DND-41 (cell line): ENCODE measurements around the gene ZBED2.
A peak's percentile ranks its signal among the peaks of the same experiment; 100 is the strongest.

Experiments
- ATAC-seq: fragments of 200-7000 bp; cut with Tn5 transposase; 3 replicates; pipeline ENCODE4 v1.9.1; 2021; ENCODE audit warnings: low read depth; ENCODE audit not compliant: insufficient read depth
- DNase-seq: peaks from one replicate; pipeline ENCODE4 v3.0.0-alpha.2; 2020
- H2AFZ ChIP-seq: 2 replicates; pipeline ENCODE4 v1.6.0; 2012; ENCODE audit warnings: low read depth, low read length
- H3K27ac ChIP-seq: 2 replicates; pipeline ENCODE4 v1.5.1; 2012; ENCODE audit warnings: low read length, inconsistent platforms
- H3K27me3 ChIP-seq: fragments of 200-600 bp; sonication (generic); 2 replicates; pipeline ENCODE4 v1.6.0; 2012; ENCODE audit warnings: low read length, mild to moderate bottlenecking, inconsistent platforms; ENCODE audit not compliant: insufficient read depth, poor library complexity
- H3K36me3 ChIP-seq: 2 replicates; pipeline ENCODE4 v1.5.1; 2012; ENCODE audit warnings: low read length, inconsistent platforms; ENCODE audit not compliant: insufficient read depth
- H3K4me1 ChIP-seq: 2 replicates; pipeline ENCODE4 v1.5.1; 2012; ENCODE audit warnings: mild to moderate bottlenecking, low read length; ENCODE audit not compliant: insufficient read depth
- H3K4me2 ChIP-seq: 2 replicates; pipeline ENCODE4 v1.6.0; 2012; ENCODE audit warnings: mild to moderate bottlenecking, moderate library complexity, low read length, inconsistent platforms; ENCODE audit not compliant: insufficient read depth
- H3K4me3 ChIP-seq, 2 experiments: fragments of 200-600 bp in 1 of 2; shearing (Covaris generic) in 1 of 2; 2 replicates each; pipeline ENCODE4 v1.5.1; 2012 to 2016; ENCODE audit warnings: inconsistent platforms in 2 of 2, low read length in 2 of 2, mild to moderate bottlenecking in 2 of 2, low read depth in 1 of 2, moderate library complexity in 1 of 2
- H3K79me2 ChIP-seq: 2 replicates; pipeline ENCODE4 v1.6.0; 2012; ENCODE audit warnings: low read length, inconsistent platforms; ENCODE audit not compliant: insufficient read depth
- H3K9ac ChIP-seq: 2 replicates; pipeline ENCODE4 v1.6.0; 2012; ENCODE audit warnings: low read depth, mild to moderate bottlenecking, inconsistent platforms, low read length, moderate library complexity
- H3K9me3 ChIP-seq: 2 replicates; pipeline ENCODE4 v1.5.1; 2012; ENCODE audit warnings: low read length, moderate library complexity, mild to moderate bottlenecking, inconsistent platforms; ENCODE audit not compliant: insufficient read depth, severe bottlenecking
- H4K20me1 ChIP-seq: 2 replicates; pipeline ENCODE4 v1.6.0; 2012; ENCODE audit warnings: low read length; ENCODE audit not compliant: insufficient read depth
- CTCF ChIP-seq: IDR thresholded peaks from 2 replicates; pipeline ENCODE4 v1.5.1; 2012; ENCODE audit warnings: borderline replicate concordance, low read length, moderate library complexity, mild to moderate bottlenecking; ENCODE audit not compliant: poor library complexity, severe bottlenecking; ENCODE audit errors: extremely low read depth
- EZH2 ChIP-seq: IDR thresholded peaks from 3 replicates; pipeline ENCODE4 v1.6.1; 2012; ENCODE audit warnings: borderline replicate concordance, low read depth, mild to moderate bottlenecking, moderate library complexity, low read length, inconsistent platforms; ENCODE audit not compliant: severe bottlenecking

The ZBED2 gene

GRCh38 chr3:111548756-111549155, 46.4 kb downstream of the ZBED2 start:
- TF ChIP-seq CTCF (no peak), EZH2 (no peak)
- no peak for DNase-seq
- peaks cover 76% of the 10 kb centered on the region for H3K36me3 ChIP-seq
- H3K79me2 ChIP-seq: peaks cover 94% of the 10 kb centered on the region
- peaks cover 80% of the 10 kb centered on the region for H3K4me1 ChIP-seq
- no peak for ATAC-seq
- H4K20me1 ChIP-seq: peaks cover 17% of the 10 kb centered on the region
- H2AFZ ChIP-seq: no peak overlapping the region
- H3K27me3 ChIP-seq: no peaks in the 10 kb centered on the region
- peak overlapping the region; percentile 99 for H3K27ac ChIP-seq
- H3K9me3 ChIP-seq: no peaks in the 10 kb centered on the region
- H3K9ac ChIP-seq: peak overlapping the region; percentile 81
- H3K4me3 ChIP-seq: peak overlapping the region; percentile 8 to 65; a peak in 3 of 4 replicates
- peak overlapping the region; percentile 78 for H3K4me2 ChIP-seq

GRCh38 chr3:111548092-111548491, 47.1 kb downstream of the ZBED2 start:
- TF ChIP-seq EZH2 (no peak), CTCF (no peak)
- no peak for DNase-seq
- Histone ChIP-seq H3K4me1 (peaks cover 80% of the 10 kb centered on the region), H3K79me2 (peaks cover 94% of the 10 kb centered on the region), H3K9ac (peak overlapping the region; percentile 81), H3K36me3 (peaks cover 76% of the 10 kb centered on the region), H3K4me3 (peak overlapping the region; percentile 8 to 65; a peak in 3 of 4 replicates), H3K27ac (peak overlapping the region; percentile 99), H3K4me2 (peak overlapping the region; percentile 78), H4K20me1 (peaks cover 17% of the 10 kb centered on the region), H3K27me3 (no peaks in the 10 kb centered on the region), H2AFZ (0 out of 2 replicates have a peak overlapping the region, but pooled peaks have one; percentile 5), H3K9me3 (no peaks in the 10 kb centered on the region)
- peak; percentile 39 for ATAC-seq

GRCh38 chr3:111547631-111548030, 47.5 kb downstream of the ZBED2 start:
- no peaks in the 10 kb centered on the region for H3K9me3 ChIP-seq
- H3K79me2 ChIP-seq: peaks cover 94% of the 10 kb centered on the region
- H3K4me1 ChIP-seq: peaks cover 80% of the 10 kb centered on the region
- no peaks in the 10 kb centered on the region for H3K27me3 ChIP-seq
- H3K4me3 ChIP-seq: peak overlapping the region in 1 of 2 experiments; percentile 65; a peak in 3 of 4 replicates
- no peak for TF ChIP-seq EZH2
- no peak for TF ChIP-seq CTCF
- peak overlapping the region; percentile 81 for H3K9ac ChIP-seq
- ATAC-seq: peak; percentile 88
- H3K4me2 ChIP-seq: peak overlapping the region; percentile 78
- peak; percentile 83 for DNase-seq
- H4K20me1 ChIP-seq: peaks cover 17% of the 10 kb centered on the region
- H3K36me3 ChIP-seq: peaks cover 76% of the 10 kb centered on the region
- H2AFZ ChIP-seq: no peak overlapping the region
- peak overlapping the region; percentile 99 for H3K27ac ChIP-seq

- peak overlapping the region; percentile 99 for H3K27ac ChIP-seq
Observed at GRCh38 chr3:111545349-111545748, 49.8 kb downstream of the ZBED2 start.

More at GRCh38 chr3:111545349-111545748, 49.8 kb downstream of the ZBED2 start:
- H3K36me3 ChIP-seq: peaks cover 53% of the 10 kb centered on the region
- H3K4me1 ChIP-seq: peaks cover 84% of the 10 kb centered on the region
- no peak for DNase-seq
- H3K79me2 ChIP-seq: peaks cover 86% of the 10 kb centered on the region
- no peak for ATAC-seq
- no peaks in the 10 kb centered on the region for H3K9me3 ChIP-seq
- H3K9ac ChIP-seq: peak overlapping the region; percentile 81
- H3K4me2 ChIP-seq: peak overlapping the region; percentile 78
- H3K27me3 ChIP-seq: no peaks in the 10 kb centered on the region
- H2AFZ ChIP-seq: no peak overlapping the region
- H3K4me3 ChIP-seq: peak overlapping the region in 1 of 2 experiments; percentile 65; a peak in 2 of 4 replicates
- H4K20me1 ChIP-seq: peaks cover 17% of the 10 kb centered on the region
- no peak for TF ChIP-seq CTCF
- TF ChIP-seq EZH2: no peak
